DOHH2 (cell line): ENCODE measurements around the gene JMJD6.

Experiments
- CTCF ChIP-seq: fragments of 200-600 bp; sonication (generic); IDR thresholded peaks from one replicate; pipeline ENCODE4 v1.5.1; 2014; ENCODE audit warnings: antibody characterized with exemption, mild to moderate bottlenecking, low read depth, low read length; ENCODE audit not compliant: poor library complexity, severe bottlenecking
- EZH2phosphoT487 ChIP-seq: fragments of 200-600 bp; sonication (generic); IDR thresholded peaks from 2 replicates; pipeline ENCODE4 v1.6.1; 2017; ENCODE audit warnings: borderline replicate concordance, mild to moderate bottlenecking, antibody characterized with exemption, low read length, moderate library complexity, mixed read lengths

GRCh38 chr17:76675648-76676047 is 50.8 kb downstream of the JMJD6 start:
- TF ChIP-seq CTCF (no peak), EZH2phosphoT487 (no peak)
